GM21786 (cell line): ENCODE results near the gene FAM181A.

Experiments used
- ATAC-seq: cut with Tn5 transposase; IDR thresholded peaks from one replicate; pipeline ENCODE4 v1.9.1; 2021; ENCODE audit not compliant: unreplicated experiment

FAM181A gene

DNA sequence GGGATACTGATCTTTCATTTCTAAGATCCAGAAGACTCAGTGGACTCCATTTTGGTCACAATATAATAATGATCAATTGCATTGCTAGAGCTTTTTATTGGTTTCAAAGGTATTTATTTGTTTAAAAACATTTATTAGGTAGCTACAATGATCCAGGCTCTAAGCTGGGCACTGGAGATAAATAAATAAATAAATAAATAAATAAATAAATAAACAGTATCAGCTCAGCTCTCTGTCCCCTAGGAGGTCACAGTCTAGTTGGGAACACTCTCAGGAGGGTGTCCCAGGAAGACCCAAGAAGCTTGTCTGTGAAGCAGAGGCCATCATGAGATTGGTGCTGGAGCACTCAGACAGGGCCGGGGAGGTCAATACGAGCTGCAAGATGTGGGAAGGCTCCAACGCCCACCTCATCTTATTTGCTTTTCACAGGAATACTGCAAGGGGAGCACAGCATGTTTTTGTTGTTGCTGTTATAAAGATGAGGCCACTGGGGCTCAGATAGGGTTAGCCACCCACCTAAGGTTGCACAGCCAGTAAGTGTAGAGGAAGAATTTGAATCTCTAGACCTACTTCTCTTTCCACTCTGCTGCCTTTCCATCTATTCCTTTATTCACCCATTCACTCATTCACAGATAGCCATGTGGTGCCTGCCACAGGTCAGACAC lies 33.8 kb downstream of the FAM181A start:
- no peak for ATAC-seq

DNA sequence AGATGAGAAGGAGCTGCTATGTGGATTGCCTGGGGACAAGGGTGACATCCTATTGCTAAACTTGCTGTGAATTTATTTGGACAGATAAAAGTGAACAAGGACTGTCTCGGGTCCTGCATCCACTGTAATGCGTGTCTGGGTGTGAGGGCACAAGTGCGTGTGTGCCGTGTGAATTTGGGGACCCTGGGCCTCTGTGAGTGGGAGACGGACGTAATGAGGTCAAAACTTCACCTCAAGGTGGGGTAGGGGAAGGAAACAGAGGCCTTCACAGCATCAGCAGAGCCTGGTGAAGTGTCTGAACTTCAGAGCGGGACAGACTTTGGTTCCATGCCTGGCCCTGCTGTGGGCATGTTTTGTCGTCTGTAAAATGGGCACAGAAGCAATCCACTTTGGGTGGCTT lies 34.5 kb downstream of the FAM181A start:
- ATAC-seq = no peak

- peak; percentile 59 for ATAC-seq
These were observed 35.8 kb downstream of the FAM181A start for GRCh38 chr14:93962701-93963601.

- ATAC-seq = no peak
These were observed 36.5 kb downstream of the FAM181A start for GRCh38 chr14:93963692-93964091.

GRCh38 chr14:93964281-93964680 lies 37.1 kb downstream of the FAM181A start:
- ATAC-seq = no peak

GRCh38 chr14:93964820-93965286 lies 37.7 kb downstream of the FAM181A start:
- ATAC-seq = no peak

- ATAC-seq = no peak
These were observed 38.2 kb downstream of the FAM181A start for GRCh38 chr14:93965287-93965821.

DNA sequence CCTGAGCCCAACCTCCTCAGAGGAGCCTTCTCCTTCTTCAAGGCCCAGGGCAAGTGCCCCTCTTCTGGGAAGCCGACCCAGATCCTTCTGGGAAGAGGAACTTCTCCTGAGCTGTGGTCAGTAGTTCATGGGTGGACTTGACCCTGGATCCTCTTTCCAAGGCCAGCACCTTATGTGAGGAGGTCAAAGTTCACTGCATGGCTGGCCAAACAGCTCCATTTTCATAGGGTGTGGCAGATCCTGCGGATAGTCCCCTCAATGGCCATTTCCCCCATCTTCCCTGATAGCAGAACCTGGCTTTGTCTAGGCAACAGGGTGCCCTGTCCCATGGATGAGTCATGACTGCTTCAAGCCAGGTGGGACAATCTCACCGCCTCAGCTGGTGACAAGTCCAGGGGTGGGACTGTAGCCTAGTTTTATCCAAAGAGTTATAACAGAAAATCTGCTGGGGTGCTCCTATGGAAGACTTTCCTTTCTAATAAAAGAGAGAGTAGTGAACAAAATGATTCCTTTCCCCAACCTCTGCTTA lies 38.9 kb downstream of the FAM181A start:
- no peak for ATAC-seq

GRCh38 chr14:93967637-93968250 lies 40.6 kb downstream of the FAM181A start:
- peak; percentile 40 for ATAC-seq

- peak; percentile 25 for ATAC-seq
These were observed 42.1 kb downstream of the FAM181A start for GRCh38 chr14:93969082-93969828.

GRCh38 chr14:93970585-93970964 lies 43.4 kb downstream of the FAM181A start:
- peak; percentile 15 for ATAC-seq

GRCh38 chr14:93970965-93971634 lies 44.0 kb downstream of the FAM181A start:
- ATAC-seq = peak; percentile 33

GRCh38 chr14:93971635-93972027 lies 44.5 kb downstream of the FAM181A start:
- no peak for ATAC-seq

- no peak for ATAC-seq
These were observed 45.6 kb downstream of the FAM181A start for GRCh38 chr14:93972618-93973205.

- no peak for ATAC-seq
These were observed 46.5 kb downstream of the FAM181A start for GRCh38 chr14:93973607-93974006.

DNA sequence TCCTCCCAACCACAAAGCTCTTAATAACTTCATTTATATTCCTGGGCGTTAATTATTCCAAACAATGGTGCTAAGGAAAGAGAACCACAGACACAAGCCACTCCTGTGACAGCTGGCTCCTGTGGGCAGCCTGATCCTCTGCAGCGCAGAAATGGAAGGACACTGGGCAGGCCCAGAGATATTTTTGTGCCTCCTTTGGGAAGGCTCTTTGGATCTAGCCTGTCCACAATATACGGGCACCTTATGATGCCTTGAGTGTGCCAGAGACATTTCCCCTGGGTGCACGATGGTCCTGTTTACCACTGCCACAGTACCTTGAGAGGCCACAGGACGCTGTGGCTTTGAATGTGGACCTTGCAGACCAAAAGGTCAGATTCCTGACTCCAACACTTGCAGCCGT lies 47.2 kb downstream of the FAM181A start:
- ATAC-seq = no peak

DNA sequence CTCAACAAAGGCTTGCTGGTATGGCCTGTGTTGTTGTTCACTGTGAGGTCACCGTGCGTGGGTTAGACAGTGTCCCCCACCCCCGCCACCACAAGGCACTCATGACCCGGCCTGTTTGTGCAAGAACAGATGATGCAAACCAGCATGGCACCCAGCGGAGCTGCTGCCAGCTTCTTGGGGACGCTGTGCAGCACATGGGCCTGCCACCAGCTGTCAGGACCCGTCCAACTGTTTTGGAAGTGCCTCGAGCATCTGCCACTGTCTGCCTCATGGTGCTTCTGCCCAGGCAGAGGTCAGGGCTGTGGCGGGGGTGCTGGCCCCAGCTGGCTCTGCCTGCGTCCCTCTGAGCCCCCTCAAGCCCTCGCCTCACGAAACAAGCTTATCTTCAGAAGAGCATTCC lies 47.7 kb downstream of the FAM181A start:
- ATAC-seq = no peak

GRCh38 chr14:93975791-93976476 lies 48.8 kb downstream of the FAM181A start:
- ATAC-seq = peak; percentile 56

GRCh38 chr14:93976477-93977057 lies 49.4 kb downstream of the FAM181A start, which contains the start of gene ASB2:
Gene ASB2 (minus strand): TSS chr14:93976570. CDS start chr14:93964539, 12,031 bp downstream.
- ATAC-seq = peak; percentile 8
